ENCODE measurements around the gene CLHC1. TPM values are rescaled to one million over a fixed set of nuclear protein-coding genes. Genes with fewer than 3 reads are reported as not detected.
"Not testable (repeated sequence)": the region's sequence is repeated elsewhere in the genome, so short reads cannot be mapped to it uniquely, and the experiment has no call there.

CLHC1 gene
- total and polyA plus RNA-seq, 2 donors = 9.4 to 20.1 TPM

- Histone ChIP-seq H3K4me1 (ENCODE audit: control insufficient read depth in 2 of 2, insufficient read depth in 2 of 2, low read length in 2 of 2) (peaks cover 12 to 13% of the 10 kb centered on the region in 2 donors), H3K27ac (ENCODE audit: low read depth in 1 of 2, low read length in 1 of 2) (peak overlapping the region; percentile 32 to 84)
- H3K36me3 ChIP-seq (ENCODE audit: control insufficient read depth in 2 of 2, insufficient read depth in 2 of 2, low read length in 1 of 2); H3K4me3 ChIP-seq (ENCODE audit: low read length in 2 of 2); H3K27me3 ChIP-seq (ENCODE audit: control insufficient read depth in 2 of 2, insufficient read depth in 1 of 2, low read length in 1 of 2); H3K9me3 ChIP-seq (ENCODE audit: control insufficient read depth in 2 of 2, insufficient read depth in 1 of 2, low read length in 1 of 2): not testable (repeated sequence)
- DNase-seq (ENCODE audit: low read depth in 6 of 9, low spot score in 9 of 9) = peak in 4 of 9 donors; percentile 21 to 59 (median 28)
- WGBS = 83% methylated on average over 7 of the region's 7 CpGs
These were observed 4.5 kb downstream of the CLHC1 start for GRCh38 chr2:55227437-55228225.

DNA sequence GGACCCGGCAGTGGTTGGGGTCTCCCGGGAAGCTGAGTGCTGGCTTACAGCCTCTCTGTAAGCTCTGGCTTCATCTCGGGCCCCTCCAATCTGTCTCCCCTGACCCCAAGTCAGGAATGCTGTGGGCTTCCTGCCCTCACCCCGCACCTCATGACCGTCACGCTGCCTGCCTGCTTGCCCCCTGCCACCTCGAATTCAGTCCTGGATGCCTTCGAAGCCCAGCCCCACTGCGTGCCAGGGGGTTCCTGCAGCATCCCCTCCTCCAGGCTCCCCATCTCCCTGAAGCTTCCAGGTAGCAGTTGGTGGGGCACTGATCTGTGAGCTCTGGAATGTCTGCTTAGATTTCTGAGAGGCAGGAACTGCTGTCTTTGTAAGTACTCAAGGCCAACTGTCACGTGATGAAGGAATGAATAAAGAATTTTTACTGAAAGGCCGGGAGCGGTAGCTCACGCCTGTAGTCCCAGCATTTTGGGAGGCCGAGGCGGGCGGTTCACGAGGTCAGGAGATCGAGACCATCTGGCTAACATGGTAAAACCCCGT lies 6.5 kb downstream of the CLHC1 start:
- no peak overlapping the region for H3K27ac ChIP-seq (ENCODE audit: low read depth in 1 of 2, low read length in 1 of 2)
- H3K9me3 ChIP-seq (ENCODE audit: control insufficient read depth in 2 of 2, insufficient read depth in 1 of 2, low read length in 1 of 2) = no peaks in the 10 kb centered on the region

GRCh38 chr2:55224761-55225261 lies 7.3 kb downstream of the CLHC1 start:
- Histone ChIP-seq H3K27me3 (ENCODE audit: control insufficient read depth in 2 of 2, insufficient read depth in 1 of 2, low read length in 1 of 2) (no peaks in the 10 kb centered on the region), H3K4me1 (ENCODE audit: control insufficient read depth in 2 of 2, insufficient read depth in 2 of 2, low read length in 2 of 2) (peaks cover 9 to 10% of the 10 kb centered on the region in 2 donors), H3K27ac (ENCODE audit: low read depth in 1 of 2, low read length in 1 of 2) (peak overlapping the region in 1 of 2 donors; percentile 8), H3K4me3 (ENCODE audit: low read length in 2 of 2) (no peak overlapping the region), H3K9me3 (ENCODE audit: control insufficient read depth in 2 of 2, insufficient read depth in 1 of 2, low read length in 1 of 2) (no peaks in the 10 kb centered on the region), H3K36me3 (ENCODE audit: control insufficient read depth in 2 of 2, insufficient read depth in 2 of 2, low read length in 1 of 2) (peaks cover 0 to 3% of the 10 kb centered on the region in 2 donors)
- no peak for DNase-seq (ENCODE audit: low read depth in 6 of 9, low spot score in 9 of 9)
- WGBS = 97% methylated on average over 19 of the region's 19 CpGs

More for the DNA sequence above, 6.5 kb downstream of the CLHC1 start:
- no peak overlapping the region for H3K4me3 ChIP-seq (ENCODE audit: low read length in 2 of 2)
- no peak for DNase-seq (ENCODE audit: low read depth in 6 of 9, low spot score in 9 of 9)
- peaks cover 9 to 10% of the 10 kb centered on the region in 2 donors for H3K4me1 ChIP-seq (ENCODE audit: control insufficient read depth in 2 of 2, insufficient read depth in 2 of 2, low read length in 2 of 2)
- H3K36me3 ChIP-seq (ENCODE audit: control insufficient read depth in 2 of 2, insufficient read depth in 2 of 2, low read length in 1 of 2) = peaks cover 0 to 3% of the 10 kb centered on the region in 2 donors
- no peaks in the 10 kb centered on the region for H3K27me3 ChIP-seq (ENCODE audit: control insufficient read depth in 2 of 2, insufficient read depth in 1 of 2, low read length in 1 of 2)
- WGBS = 90% methylated on average over 19 of the region's 19 CpGs

DNA sequence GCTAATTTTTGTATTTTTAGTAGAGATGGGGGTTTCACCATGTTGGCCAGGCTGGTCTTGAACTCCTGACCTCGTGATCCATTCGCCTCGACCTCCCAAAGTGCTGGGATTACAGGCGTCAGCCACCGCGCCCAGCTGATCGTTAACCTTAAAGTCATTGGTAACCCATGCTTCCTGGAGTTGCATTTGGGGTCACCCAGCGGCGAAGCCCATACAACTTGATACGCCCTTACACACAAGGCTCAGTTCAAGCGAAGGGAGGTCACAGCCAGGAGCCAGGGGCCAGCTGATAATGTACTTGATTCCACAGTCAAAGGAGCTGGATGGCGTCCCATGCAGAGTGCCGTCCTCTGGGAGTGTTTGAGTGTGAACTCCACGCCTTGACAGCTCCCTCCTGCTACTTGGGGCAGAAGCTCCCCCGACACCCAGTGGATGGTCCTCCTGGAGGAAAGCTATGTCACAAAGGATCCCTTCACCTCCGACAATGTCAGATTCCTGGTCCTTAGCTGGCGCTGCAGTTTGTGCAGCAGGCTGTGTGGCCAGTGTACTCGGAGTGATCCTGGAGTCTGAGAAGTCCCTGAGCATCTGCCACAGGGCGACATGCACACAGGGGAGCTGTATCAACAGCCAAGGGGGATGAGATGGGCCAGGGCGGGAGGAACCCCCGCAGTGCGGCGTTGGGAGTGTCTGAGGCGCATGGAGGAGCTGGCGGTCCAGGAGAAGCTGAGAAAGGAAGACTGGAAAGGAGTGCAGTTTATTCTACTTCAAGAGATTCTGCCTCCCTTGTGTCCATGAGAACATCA lies 7.9 kb downstream of the CLHC1 start:
- Histone ChIP-seq H3K36me3 (ENCODE audit: control insufficient read depth in 2 of 2, insufficient read depth in 2 of 2, low read length in 1 of 2) (peaks cover 0 to 3% of the 10 kb centered on the region in 2 donors), H3K4me3 (ENCODE audit: low read length in 2 of 2) (no peak overlapping the region), H3K27ac (ENCODE audit: low read depth in 1 of 2, low read length in 1 of 2) (no peak overlapping the region), H3K9me3 (ENCODE audit: control insufficient read depth in 2 of 2, insufficient read depth in 1 of 2, low read length in 1 of 2) (no peaks in the 10 kb centered on the region), H3K27me3 (ENCODE audit: control insufficient read depth in 2 of 2, insufficient read depth in 1 of 2, low read length in 1 of 2) (no peaks in the 10 kb centered on the region), H3K4me1 (ENCODE audit: control insufficient read depth in 2 of 2, insufficient read depth in 2 of 2, low read length in 2 of 2) (peaks cover 9 to 10% of the 10 kb centered on the region in 2 donors)
- DNase-seq (ENCODE audit: low read depth in 6 of 9, low spot score in 9 of 9) = peak in 1 of 9 donors; percentile 9
- WGBS = 98% methylated on average over 25 of the region's 25 CpGs

GRCh38 chr2:55213822-55214221 lies 18.3 kb downstream of the CLHC1 start:
- Histone ChIP-seq H3K9me3 (ENCODE audit: control insufficient read depth in 2 of 2, insufficient read depth in 1 of 2, low read length in 1 of 2) (no peaks in the 10 kb centered on the region), H3K27me3 (ENCODE audit: control insufficient read depth in 2 of 2, insufficient read depth in 1 of 2, low read length in 1 of 2) (no peaks in the 10 kb centered on the region), H3K27ac (ENCODE audit: low read depth in 1 of 2, low read length in 1 of 2) (no peak overlapping the region), H3K36me3 (ENCODE audit: control insufficient read depth in 2 of 2, insufficient read depth in 2 of 2, low read length in 1 of 2) (no peaks in the 10 kb centered on the region), H3K4me1 (ENCODE audit: control insufficient read depth in 2 of 2, insufficient read depth in 2 of 2, low read length in 2 of 2) (no peaks in the 10 kb centered on the region), H3K4me3 (ENCODE audit: low read length in 2 of 2) (no peak overlapping the region)
- DNase-seq (ENCODE audit: low read depth in 6 of 9, low spot score in 9 of 9) = no peak

- WGBS = 98% methylated on average over 2 of the region's 2 CpGs
- Histone ChIP-seq H3K36me3 (ENCODE audit: control insufficient read depth in 2 of 2, insufficient read depth in 2 of 2, low read length in 1 of 2) (no peaks in the 10 kb centered on the region), H3K4me1 (ENCODE audit: control insufficient read depth in 2 of 2, insufficient read depth in 2 of 2, low read length in 2 of 2) (no peaks in the 10 kb centered on the region), H3K9me3 (ENCODE audit: control insufficient read depth in 2 of 2, insufficient read depth in 1 of 2, low read length in 1 of 2) (peaks cover under 1 to 7% of the 10 kb centered on the region in 2 donors), H3K27me3 (ENCODE audit: control insufficient read depth in 2 of 2, insufficient read depth in 1 of 2, low read length in 1 of 2) (no peaks in the 10 kb centered on the region), H3K4me3 (ENCODE audit: low read length in 2 of 2) (no peak overlapping the region), H3K27ac (ENCODE audit: low read depth in 1 of 2, low read length in 1 of 2) (no peak overlapping the region)
- no peak for DNase-seq (ENCODE audit: low read depth in 6 of 9, low spot score in 9 of 9)
These were observed 27.1 kb downstream of the CLHC1 start for GRCh38 chr2:55204950-55205349.

DNA sequence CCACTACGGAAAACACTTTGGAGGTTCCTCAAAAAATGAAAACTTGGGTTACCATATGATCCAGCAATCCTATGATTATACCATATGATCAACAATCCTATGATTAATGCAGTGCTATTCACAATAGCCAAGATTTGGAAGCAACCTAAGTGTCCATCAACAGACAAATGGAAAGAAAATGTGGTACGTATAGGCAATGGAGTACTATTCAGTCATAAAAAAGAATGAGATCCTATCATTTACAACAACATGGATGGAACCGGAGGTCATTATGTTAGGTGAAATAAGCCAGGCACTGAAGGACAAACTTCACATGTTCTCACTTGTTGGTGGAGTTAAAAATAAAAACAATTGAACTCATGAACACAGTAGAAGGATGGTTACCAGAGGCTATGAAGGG lies 27.6 kb downstream of the CLHC1 start:
- Histone ChIP-seq H3K27ac (ENCODE audit: low read depth in 1 of 2, low read length in 1 of 2) (no peak overlapping the region), H3K36me3 (ENCODE audit: control insufficient read depth in 2 of 2, insufficient read depth in 2 of 2, low read length in 1 of 2) (no peaks in the 10 kb centered on the region), H3K27me3 (ENCODE audit: control insufficient read depth in 2 of 2, insufficient read depth in 1 of 2, low read length in 1 of 2) (no peaks in the 10 kb centered on the region), H3K4me1 (ENCODE audit: control insufficient read depth in 2 of 2, insufficient read depth in 2 of 2, low read length in 2 of 2) (no peaks in the 10 kb centered on the region), H3K4me3 (ENCODE audit: low read length in 2 of 2) (no peak overlapping the region), H3K9me3 (ENCODE audit: control insufficient read depth in 2 of 2, insufficient read depth in 1 of 2, low read length in 1 of 2) (peaks cover 1 to 7% of the 10 kb centered on the region in 2 donors)
- 98% methylated on average over 3 of the region's 3 CpGs for WGBS
- DNase-seq (ENCODE audit: low read depth in 6 of 9, low spot score in 9 of 9) = no peak

DNA sequence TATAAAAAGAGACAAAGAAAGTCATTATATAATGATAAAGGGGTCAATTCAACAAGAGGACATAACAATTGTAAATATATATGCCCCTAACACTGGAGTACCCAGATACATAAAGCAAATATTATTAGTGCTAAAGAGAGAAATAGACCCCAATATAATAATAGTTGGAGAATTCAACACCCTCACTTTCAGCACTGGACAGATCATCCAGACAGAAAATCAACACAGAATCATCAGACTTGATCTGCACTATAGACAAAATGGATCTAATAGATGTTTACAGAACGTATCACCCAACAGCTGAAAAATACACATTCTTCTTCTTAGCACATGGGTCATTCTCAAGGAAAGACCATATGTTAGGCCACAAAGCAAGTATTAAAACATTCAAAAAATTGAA lies 31.7 kb downstream of the CLHC1 start:
- H3K4me1 ChIP-seq (ENCODE audit: control insufficient read depth in 2 of 2, insufficient read depth in 2 of 2, low read length in 2 of 2) = no peaks in the 10 kb centered on the region
- peaks cover 1 to 7% of the 10 kb centered on the region in 2 donors for H3K9me3 ChIP-seq (ENCODE audit: control insufficient read depth in 2 of 2, insufficient read depth in 1 of 2, low read length in 1 of 2)
- peaks cover 2 to 7% of the 10 kb centered on the region in 2 donors for H3K36me3 ChIP-seq (ENCODE audit: control insufficient read depth in 2 of 2, insufficient read depth in 2 of 2, low read length in 1 of 2)
- DNase-seq (ENCODE audit: low read depth in 6 of 9, low spot score in 9 of 9) = no peak
- WGBS = 97% methylated on average over 1 of the region's 1 CpG
- no peak overlapping the region for H3K4me3 ChIP-seq (ENCODE audit: low read length in 2 of 2)
- no peak overlapping the region for H3K27ac ChIP-seq (ENCODE audit: low read depth in 1 of 2, low read length in 1 of 2)
- H3K27me3 ChIP-seq (ENCODE audit: control insufficient read depth in 2 of 2, insufficient read depth in 1 of 2, low read length in 1 of 2) = no peaks in the 10 kb centered on the region

DNA sequence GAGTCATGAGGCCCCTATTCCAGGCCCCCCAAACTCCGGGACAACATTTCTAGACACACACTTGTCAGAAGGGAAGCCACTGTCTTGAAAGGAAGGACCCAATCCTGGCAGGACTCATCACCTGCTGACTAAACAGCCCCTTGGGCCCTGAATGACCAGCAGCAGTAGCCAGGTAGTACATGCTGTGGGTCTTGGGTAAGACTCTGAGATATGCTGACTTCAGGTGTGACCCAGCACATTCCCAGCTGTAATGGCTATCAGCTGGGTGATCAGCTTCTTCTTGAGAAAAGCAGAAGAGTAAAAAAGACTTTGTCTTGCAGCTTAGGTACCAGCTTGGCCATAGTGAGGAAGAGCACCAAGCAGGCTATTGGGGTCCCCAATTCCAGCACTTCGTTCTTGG lies 35.6 kb downstream of the CLHC1 start:
- no peaks in the 10 kb centered on the region for H3K27me3 ChIP-seq (ENCODE audit: control insufficient read depth in 2 of 2, insufficient read depth in 1 of 2, low read length in 1 of 2)
- WGBS = 97% methylated on average over 2 of the region's 2 CpGs
- peaks cover 6 to 7% of the 10 kb centered on the region in 2 donors for H3K36me3 ChIP-seq (ENCODE audit: control insufficient read depth in 2 of 2, insufficient read depth in 2 of 2, low read length in 1 of 2)
- no peaks in the 10 kb centered on the region for H3K4me1 ChIP-seq (ENCODE audit: control insufficient read depth in 2 of 2, insufficient read depth in 2 of 2, low read length in 2 of 2)
- no peak for DNase-seq (ENCODE audit: low read depth in 6 of 9, low spot score in 9 of 9)
- peaks cover 0 to 1% of the 10 kb centered on the region in 2 donors for H3K9me3 ChIP-seq (ENCODE audit: control insufficient read depth in 2 of 2, insufficient read depth in 1 of 2, low read length in 1 of 2)
- H3K27ac ChIP-seq (ENCODE audit: low read depth in 1 of 2, low read length in 1 of 2) = no peak overlapping the region
- no peak overlapping the region for H3K4me3 ChIP-seq (ENCODE audit: low read length in 2 of 2)
